IMR-90 (cell line): ENCODE measurements around the gene TCF3. TPM values are rescaled to one million over a fixed set of nuclear protein-coding genes. Genes with fewer than 3 reads are reported as not detected.

Experiments used
- ATAC-seq: fragments of 200-7000 bp; cut with Tn5 transposase; 2 replicates; pipeline ENCODE4 v1.9.1; 2020; ENCODE audit warnings: low read depth, mild to moderate bottlenecking, moderate library complexity
- BruUV-seq: library from RNA; stranded (reverse); fragments of 400-500 nt; replicated peaks from 2 replicates; lab custom pipeline; 2021; lab: Mats Ljungman, UMichigan
- CTCF ChIA-PET: fragments of 300-600 bp; formaldehyde crosslinking; extraction: SDS; loops from one replicate; lab custom pipeline; 2021; ENCODE audit warnings: antibody characterized with exemption; lab: Yijun Ruan, JAX
- POLR2A ChIA-PET: fragments of 300-600 bp; sonication (Branson Sonifier 250); formaldehyde crosslinking; loops from one replicate; lab custom pipeline; 2022; ENCODE audit warnings: antibody characterized with exemption; ENCODE audit not compliant: unreplicated experiment; lab: Charles Lee
- DNase-seq: peaks from one replicate; pipeline ENCODE4 v3.0.0; 2013
- H2AFZ ChIP-seq: replicated peaks from 2 replicates; pipeline ENCODE3; 2013; ENCODE audit warnings: low read length, mild to moderate bottlenecking; ENCODE audit not compliant: poor library complexity
- H2AK5ac ChIP-seq: 2 replicates; pipeline ENCODE4 v1.6.1; 2013; ENCODE audit warnings: low read depth, low read length, inconsistent platforms
- H2AK9ac ChIP-seq: replicated peaks from 2 replicates; pipeline ENCODE3; 2013; ENCODE audit warnings: mild to moderate bottlenecking, low read depth, low read length, moderate library complexity; ENCODE audit not compliant: poor library complexity
- H2BK120ac ChIP-seq: 2 replicates; pipeline ENCODE4 v1.6.1; 2013; ENCODE audit warnings: low read depth, low read length, inconsistent platforms
- H2BK15ac ChIP-seq: 3 replicates; pipeline ENCODE4 v1.6.1; 2013; ENCODE audit warnings: low read depth, low read length, inconsistent platforms
- H2BK20ac ChIP-seq: 2 replicates; pipeline ENCODE4 v1.6.1; 2013; ENCODE audit warnings: low read depth, mild to moderate bottlenecking, inconsistent platforms, low read length, moderate library complexity
- H2BK5ac ChIP-seq: 2 replicates; pipeline ENCODE4 v1.6.1; 2013; ENCODE audit warnings: mild to moderate bottlenecking, low read depth, low read length, inconsistent platforms; ENCODE audit not compliant: poor library complexity, severe bottlenecking
- H3K14ac ChIP-seq: replicated peaks from 2 replicates; pipeline ENCODE4 v1.6.1; 2013; ENCODE audit warnings: low read depth, low read length, inconsistent platforms
- H3K18ac ChIP-seq: 2 replicates; pipeline ENCODE4 v1.6.1; 2013; ENCODE audit warnings: low read depth, low read length, control low read depth
- H3K23ac ChIP-seq: 2 replicates; pipeline ENCODE4 v1.6.1; 2013; ENCODE audit warnings: low read depth, low read length, inconsistent platforms
- H3K27ac ChIP-seq: 2 replicates; pipeline ENCODE4 v1.5.1; 2013; ENCODE audit warnings: mild to moderate bottlenecking, control low read depth, low read length; ENCODE audit not compliant: insufficient read depth
- H3K27me3 ChIP-seq: 2 replicates; pipeline ENCODE4 v1.6.1; 2013; ENCODE audit warnings: low read length; ENCODE audit not compliant: control insufficient read depth, insufficient read depth
- H3K36me3 ChIP-seq: 2 replicates; pipeline ENCODE4 v1.6.1; 2013; ENCODE audit warnings: low read length, mixed read lengths; ENCODE audit not compliant: control insufficient read depth, insufficient read depth
- H3K4ac ChIP-seq: 2 replicates; pipeline ENCODE4 v1.6.1; 2013; ENCODE audit warnings: low read depth, low read length, inconsistent platforms
- H3K4me1 ChIP-seq: 2 replicates; pipeline ENCODE4 v1.6.1; 2013; ENCODE audit warnings: low read length, mixed read lengths; ENCODE audit not compliant: control insufficient read depth, insufficient read depth
- H3K4me2 ChIP-seq: 2 replicates; pipeline ENCODE4 v1.6.1; 2013; ENCODE audit warnings: low read depth, mild to moderate bottlenecking, control low read depth, low read length, moderate library complexity
- H3K4me3 ChIP-seq: 2 replicates; pipeline ENCODE4 v1.5.1; 2013; ENCODE audit warnings: low read depth, mild to moderate bottlenecking, control low read depth, low read length, moderate library complexity; ENCODE audit not compliant: insufficient read depth
- H3K56ac ChIP-seq: 2 replicates; pipeline ENCODE4 v1.6.1; 2013; ENCODE audit warnings: low read length, inconsistent platforms; ENCODE audit not compliant: insufficient read depth; ENCODE audit errors: extremely low read depth
- H3K79me1 ChIP-seq, 2 experiments: 2 replicates each; pipeline ENCODE4 v1.6.1; 2013; ENCODE audit warnings: low read length in 2 of 2, inconsistent platforms in 1 of 2, low read depth in 1 of 2
- H3K9ac ChIP-seq: 2 replicates; pipeline ENCODE4 v1.6.1; 2013; ENCODE audit warnings: low read depth, low read length, control low read depth
- H3K9me1 ChIP-seq: 2 replicates; pipeline ENCODE4 v1.6.1; 2013; ENCODE audit warnings: low read length, inconsistent platforms; ENCODE audit not compliant: insufficient read depth
- H3K9me3 ChIP-seq: 2 replicates; pipeline ENCODE4 v1.6.1; 2013; ENCODE audit warnings: low read length; ENCODE audit not compliant: control insufficient read depth, insufficient read depth
- H4K20me1 ChIP-seq: 2 replicates; pipeline ENCODE4 v1.6.1; 2013; ENCODE audit warnings: low read length, inconsistent platforms; ENCODE audit not compliant: insufficient read depth
- H4K5ac ChIP-seq: 2 replicates; pipeline ENCODE4 v1.6.1; 2013; ENCODE audit warnings: mild to moderate bottlenecking, low read depth, low read length, control low read depth
- H4K8ac ChIP-seq, 2 experiments: 2 replicates each; pipeline ENCODE4 v1.6.1; 2013; ENCODE audit warnings: low read depth in 2 of 2, low read length in 2 of 2, control low read depth in 1 of 2, inconsistent platforms in 1 of 2
- H4K91ac ChIP-seq: 2 replicates; pipeline ENCODE4 v1.6.1; 2013; ENCODE audit warnings: low read depth, low read length, inconsistent platforms; ENCODE audit not compliant: insufficient read depth
- ELK1 ChIP-seq: fragments of 150-350 bp; IDR thresholded peaks from 2 replicates; pipeline ENCODE4 v1.6.1; 2016; ENCODE audit warnings: low read depth, mild to moderate bottlenecking, low read length, moderate library complexity, borderline replicate concordance
- WGBS, 2 experiments: methylation state at CpG; one replicate each; pipeline versions ENCODE4 v1.1.5 to v1.1.7; 2013; ENCODE audit warnings: missing lambda C conversion rate in 2 of 2; ENCODE audit not compliant: insufficient read length in 1 of 2; ENCODE audit errors: extremely low coverage in 2 of 2; 5-methylcytosine and 5-hydroxymethylcytosine counted together
- dilution Hi-C: fragments of 300-500 bp; cut with HindIII; formaldehyde crosslinking; loops from one replicate; pipeline ENCODE4 v1.14.3; 2018; ENCODE audit warnings: low sequenced_read_pairs; ENCODE audit not compliant: unreplicated experiment
- in situ Hi-C: fragments of 300-500 bp; cut with MboI; formaldehyde crosslinking; loops from 3 replicates; pipeline ENCODE4 v1.14.3; 2019; ENCODE audit warnings: low sequenced_read_pairs, inconsistent platforms, mixed read lengths
- intact Hi-C: fragments of 100-400 bp; cut with micrococcal nuclease; formaldehyde crosslinking; loops from 2 replicates; pipeline ENCODE4 v1.10.0; 2022
- polyA plus RNA-seq, 3 experiments: library from polyadenylated mRNA; depleted of rRNA; stranded (reverse); fragments of >200 nt; gene quantifications; 2 replicates each; pipeline ENCODE4 v1.2.3, GENCODE V29; 2012; ENCODE audit warnings: low replicate concordance in 1 of 3
- total RNA-seq: library from RNA; depleted of rRNA; stranded (reverse); fragments of >200 nt; gene quantifications from 2 replicates; pipeline ENCODE4 v1.2.3, GENCODE V29; 2012

TCF3 gene
- total and polyA plus RNA-seq, 2 of the 4 experiments (the other 2 are of a cell fraction): 29.9 to 127 TPM

- Histone ChIP-seq H2BK5ac (no peak overlapping the region), H3K14ac (no peak overlapping the region), H4K91ac (no peak overlapping the region), H3K23ac (no peak overlapping the region), H4K5ac (no peak overlapping the region), H3K36me3 (no peaks in the 10 kb centered on the region), H2AFZ (no peak overlapping the region), H3K27me3 (peaks cover 3% of the 10 kb centered on the region; the same call in 1 of the 2 replicates), H3K56ac (no peak overlapping the region), H3K27ac (no peak overlapping the region), H2AK5ac (no peak overlapping the region), H3K9ac (no peak overlapping the region), H3K4me3 (no peak overlapping the region), H3K9me1 (no peaks in the 10 kb centered on the region), H3K4ac (no peak overlapping the region), H3K18ac (no peak overlapping the region), H4K20me1 (no peaks in the 10 kb centered on the region), H4K8ac (no peak overlapping the region), H3K4me1 (no peaks in the 10 kb centered on the region), H2BK20ac (no peak overlapping the region), H3K79me1 (no peaks in the 10 kb centered on the region), H3K9me3 (no peaks in the 10 kb centered on the region; the same call in 1 of the 2 replicates), H2AK9ac (no peak overlapping the region), H2BK15ac (no peak overlapping the region), H2BK120ac (no peak overlapping the region), H3K4me2 (no peak overlapping the region)
- ChIA-PET POLR2A (no interaction called here), CTCF (no interaction called here)
- in situ Hi-C loops: no loop called here
- intact Hi-C loops: loop anchor here (1.0 kb wide), 1 partner anchor 12 kb away; no protein-coding TSS in a partner anchor
- no TSS peak for BruUV-seq
- dilution Hi-C loops: no loop called here
- no peak for TF ChIP-seq ELK1
- 77% methylated on average over 6 of the region's 17 CpGs; no CpG with 5 or more reads in 1 of the 2 experiments for WGBS, 2 experiments
- ATAC-seq (no peak), DNase-seq (no peak)
Measured at GRCh38 chr19:1657746-1658145, 5.3 kb upstream of the TCF3 start.
